Left lobe of liver (tissue), 2 donors: Measurements from ENCODE around the gene ARHGAP22. TPM values are rescaled to one million over a fixed set of nuclear protein-coding genes. Genes with fewer than 3 reads are reported as not detected.

Experiments used
- ATAC-seq: fragments of 200-7000 bp; cut with Tn5 transposase; one replicate; pipeline ENCODE4 v1.9.1; 2020; ENCODE audit warnings: mild to moderate bottlenecking, moderate library complexity
- DNase-seq: peaks from one replicate; pipeline ENCODE4 v3.0.0-alpha.2; 2020; ENCODE audit warnings: low spot score
- total RNA-seq: library from RNA; stranded (reverse); gene quantifications from one replicate; pipeline ENCODE4 v1.2.1, GENCODE V29; 2021
- donor health status: DM: no; HTN: no; CAD: no; lungs with moderate emphysema.
- donor health status: DM: no; HTN: yes; CAD: no.

Gene ARHGAP22
- total RNA-seq, 1 donor from 2014 or later, result 0.13 TPM

DNA sequence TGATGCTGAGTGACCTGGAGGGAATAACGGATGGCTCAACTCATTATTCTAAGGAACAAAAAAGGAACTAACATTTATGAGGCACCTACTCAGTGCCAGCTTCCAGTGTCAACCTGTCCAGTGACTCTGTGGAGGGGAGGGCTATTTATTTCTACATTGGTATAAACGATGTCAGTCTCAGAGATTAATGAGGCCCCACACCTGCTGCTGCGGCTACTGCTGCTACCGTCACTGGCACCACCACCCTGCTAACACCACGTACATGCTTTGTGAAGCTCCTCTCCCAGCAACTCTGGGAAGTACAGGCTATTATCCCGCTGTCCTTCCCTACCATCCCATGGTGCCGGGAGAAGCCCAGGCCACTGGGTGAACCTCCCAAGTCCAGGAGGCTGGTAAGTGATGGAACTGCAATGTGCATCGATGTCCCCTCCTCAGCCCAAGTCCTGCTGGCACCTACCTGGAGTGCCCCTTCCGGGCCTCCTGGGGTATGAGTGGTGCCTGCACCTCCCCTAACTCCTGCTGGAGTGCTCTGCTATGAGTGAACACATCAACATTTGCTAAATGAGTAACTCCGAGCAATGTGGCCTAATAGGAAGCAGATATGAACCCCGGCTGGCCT lies 101.5 kb downstream of the ARHGAP22 start:
- DNase-seq, result peak; percentile 21

DNA sequence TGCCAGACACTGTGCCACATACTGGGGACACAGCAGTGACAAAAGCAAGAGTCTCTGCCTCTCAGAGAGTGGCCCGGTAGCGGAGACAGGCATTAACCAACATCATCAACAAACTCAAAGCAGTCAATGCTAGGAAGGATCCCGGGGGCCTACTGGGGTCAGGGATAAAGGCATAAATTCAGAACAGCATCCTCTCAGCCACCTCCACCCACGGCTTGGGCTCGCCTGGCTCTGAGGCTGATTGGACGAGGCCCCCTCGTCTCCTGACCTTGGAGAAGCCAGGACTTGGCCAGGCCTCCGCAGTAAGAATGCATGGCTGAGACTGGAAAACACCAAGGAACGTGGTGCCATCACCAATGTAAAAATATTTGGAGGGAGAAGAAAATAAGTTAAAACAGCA lies 102.1 kb downstream of the ARHGAP22 start:
- DNase-seq, result peak; percentile 29
- ATAC-seq, result no peak

More for the DNA sequence above, 101.5 kb downstream of the ARHGAP22 start:
- ATAC-seq, result no peak

- DNase-seq (peak; percentile 14), ATAC-seq (no peak)
Measured at GRCh38 chr10:48501787-48502771, 102.8 kb downstream of the ARHGAP22 start.

- peak; percentile 14 for DNase-seq
Measured at GRCh38 chr10:48501226-48501625, 103.6 kb downstream of the ARHGAP22 start.

GRCh38 chr10:48500771-48501170 lies 104.1 kb downstream of the ARHGAP22 start:
- no peak for ATAC-seq
- no peak for DNase-seq

More at GRCh38 chr10:48501226-48501625, 103.6 kb downstream of the ARHGAP22 start:
- no peak for ATAC-seq

GRCh38 chr10:48498940-48499510 lies 105.8 kb downstream of the ARHGAP22 start:
- ATAC-seq, result no peak
- DNase-seq, result peak; percentile 35

- DNase-seq, result peak; percentile 26
Measured at GRCh38 chr10:48497780-48498770, 106.8 kb downstream of the ARHGAP22 start.

GRCh38 chr10:48496831-48497779 lies 107.8 kb downstream of the ARHGAP22 start:
- ATAC-seq, result no peak

More at GRCh38 chr10:48497780-48498770, 106.8 kb downstream of the ARHGAP22 start:
- ATAC-seq, result no peak

GRCh38 chr10:48496105-48496830 lies 108.6 kb downstream of the ARHGAP22 start:
- peak; percentile 23 for DNase-seq
- no peak for ATAC-seq

More at GRCh38 chr10:48496831-48497779, 107.8 kb downstream of the ARHGAP22 start:
- peak; percentile 12 for DNase-seq

GRCh38 chr10:48495282-48496045 lies 109.4 kb downstream of the ARHGAP22 start:
- peak; percentile 26 for DNase-seq
- ATAC-seq, result no peak

- DNase-seq (no peak), ATAC-seq (no peak)
Measured at GRCh38 chr10:48494611-48495010, 110.3 kb downstream of the ARHGAP22 start.

DNA sequence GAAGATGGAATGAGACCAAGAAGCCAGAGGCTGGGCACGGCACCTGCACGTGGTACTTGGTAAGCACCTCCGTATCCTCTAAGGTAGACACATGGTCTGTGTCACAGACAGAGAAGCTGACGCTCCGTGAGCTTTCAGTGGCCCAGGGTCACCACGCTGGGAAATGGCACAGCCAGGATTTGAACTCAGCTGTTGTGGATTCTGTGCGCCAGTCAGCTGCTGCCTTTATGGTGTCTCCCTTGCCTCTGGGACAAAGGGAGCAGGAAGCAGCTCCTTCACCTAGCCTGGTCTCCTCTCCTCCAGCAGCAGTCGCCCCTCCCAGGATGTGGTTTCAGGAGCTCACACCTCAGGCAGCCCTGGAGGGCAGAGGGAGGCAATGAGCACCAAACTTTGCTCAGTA lies 110.8 kb downstream of the ARHGAP22 start:
- ATAC-seq, result no peak

DNA sequence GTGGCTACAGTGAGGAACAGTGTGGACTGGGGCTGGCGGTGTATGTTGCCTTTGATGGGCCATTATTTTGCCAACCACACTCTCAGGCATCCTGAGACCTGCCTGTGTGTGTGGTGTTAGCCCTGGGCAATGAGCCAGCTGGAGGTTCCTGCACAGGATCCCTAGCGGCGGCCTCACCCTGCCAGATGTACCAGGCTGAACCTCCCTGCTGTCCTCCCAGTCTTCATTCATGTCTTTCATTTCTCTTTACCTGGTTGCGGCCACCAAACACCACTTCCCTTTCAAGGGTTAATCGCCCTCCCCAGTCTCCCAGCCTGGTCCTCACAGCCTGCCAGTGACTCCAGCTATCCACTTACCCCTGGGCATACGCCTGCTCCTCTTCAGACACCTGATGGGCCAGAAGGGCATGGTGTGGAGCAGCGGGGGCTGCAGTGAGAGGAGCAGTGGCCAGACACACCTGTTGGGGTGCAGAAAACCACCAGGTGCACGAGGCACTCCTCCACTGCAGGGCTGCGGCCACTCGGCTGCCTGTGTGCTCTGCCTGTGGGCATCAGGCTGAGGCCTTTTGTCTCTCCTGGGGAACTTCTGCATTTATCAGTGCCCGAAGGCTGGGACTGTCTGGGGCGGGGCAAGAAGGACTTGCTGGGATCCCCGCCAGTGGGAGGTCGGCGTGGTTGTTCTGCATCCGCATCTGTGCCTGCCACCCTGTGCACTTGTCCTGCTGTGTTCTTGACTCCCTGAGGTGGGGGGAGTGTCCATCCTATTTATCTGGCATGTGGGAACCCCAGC lies 111.6 kb downstream of the ARHGAP22 start:
- peak; percentile 23 for ATAC-seq
- peak; percentile 42 for DNase-seq

More for the DNA sequence above, 110.8 kb downstream of the ARHGAP22 start:
- DNase-seq, result peak; percentile 21

DNA sequence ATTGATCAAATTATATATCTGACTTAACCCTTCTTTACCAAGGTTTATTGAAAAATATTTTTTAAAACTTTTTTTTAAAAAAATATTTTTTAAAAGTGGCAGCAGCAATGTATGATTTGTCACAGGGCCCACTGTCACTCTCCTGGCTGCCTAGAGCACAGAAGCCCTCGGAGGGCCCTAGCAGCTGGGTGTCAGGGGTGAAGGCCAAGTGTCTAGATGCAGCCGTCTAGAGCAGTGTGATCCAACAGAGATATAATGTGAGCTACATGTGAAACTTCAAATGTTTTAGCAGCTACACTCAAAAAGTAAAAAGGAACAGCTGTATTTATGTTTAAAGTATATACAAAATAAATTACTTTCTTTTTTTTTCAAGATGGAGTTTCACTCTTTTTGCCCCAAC lies 112.7 kb downstream of the ARHGAP22 start:
- DNase-seq, result no peak
- no peak for ATAC-seq

DNA sequence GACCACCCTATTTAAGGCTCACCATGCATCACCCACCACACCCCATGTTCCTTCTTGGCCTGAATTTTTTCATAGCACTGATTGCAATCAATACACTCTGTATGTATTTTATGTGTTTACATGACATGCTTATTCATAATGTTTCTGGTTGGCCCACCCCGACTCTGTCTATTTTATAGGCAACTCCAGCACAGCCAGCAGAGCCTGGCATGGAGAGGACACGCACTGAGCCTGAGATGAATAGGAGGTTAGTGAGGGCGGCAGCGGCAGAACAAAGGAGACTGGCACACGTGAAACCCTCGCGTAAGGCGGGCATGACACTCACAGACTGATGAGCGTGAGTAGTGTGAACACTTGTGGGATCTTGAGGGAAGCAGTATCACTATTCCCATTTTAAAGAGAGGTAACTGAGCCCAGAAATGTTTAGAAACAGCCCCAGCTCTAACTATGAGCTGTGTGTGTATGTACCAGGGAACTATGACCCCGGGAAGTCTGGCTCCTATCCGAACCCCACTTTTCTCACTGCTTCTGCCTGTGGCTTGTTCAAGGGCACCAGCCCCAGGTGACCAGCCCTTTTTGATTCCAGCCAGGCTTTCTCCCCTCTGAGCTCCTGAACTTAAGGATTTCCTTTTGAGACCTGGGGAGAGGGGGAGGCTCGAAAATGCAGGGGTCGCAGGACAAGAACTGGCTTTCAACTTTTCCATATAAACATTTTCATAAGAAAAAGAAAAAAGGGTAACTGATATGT lies 113.3 kb downstream of the ARHGAP22 start:
- DNase-seq (peak; percentile 34), ATAC-seq (no peak)

DNA sequence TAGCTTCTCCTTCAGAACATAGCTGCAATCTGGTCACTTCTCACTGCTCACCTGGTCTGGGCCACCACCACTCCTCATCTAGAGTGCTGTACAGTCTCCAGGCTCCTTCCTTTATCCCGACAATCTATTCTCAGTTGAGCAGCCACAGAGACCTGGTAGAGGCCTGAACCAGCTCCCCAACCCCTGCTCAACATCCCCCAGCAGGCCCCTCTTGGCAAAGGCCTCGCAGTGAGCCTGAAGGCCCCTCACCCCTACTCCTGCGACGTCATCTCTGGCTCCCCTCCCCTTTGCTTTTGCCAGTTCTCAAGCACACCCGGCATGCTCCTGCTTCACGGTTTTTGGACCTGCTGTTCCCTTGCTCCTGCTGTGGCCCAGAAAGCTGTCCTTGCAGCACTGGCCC lies 113.9 kb downstream of the ARHGAP22 start:
- peak; percentile 24 for DNase-seq
- no peak for ATAC-seq
